ENCODE measurements around the gene UACA.

Gene UACA

GRCh38 chr15:70720228-70721016 is 42.9 kb downstream of the UACA start:
- FAIRE-seq, result no peak
- TF ChIP-seq SPI1 (IDR thresholded peaks at IDR 0.05; ENCODE audit: low read depth, low read length), result no peak
- no peak for TF ChIP-seq TAF1 (IDR thresholded peaks at IDR 0.05; ENCODE audit: low read depth, low read length)
- TF ChIP-seq PAX5 (IDR thresholded peaks at IDR 0.05; ENCODE audit: insufficient read depth, low read length, severe bottlenecking), result no peak
- TF ChIP-seq POLR2A (IDR thresholded peaks at IDR 0.05; ENCODE audit: low read depth, low read length), result no peak
- TF ChIP-seq POU2F2 (IDR thresholded peaks at IDR 0.05; ENCODE audit: low read depth, low read length), result no peak
- no peak for TF ChIP-seq POLR2AphosphoS5 (IDR thresholded peaks at IDR 0.05; ENCODE audit: low read depth, low read length)
- DNase-seq (ENCODE audit: insufficient read length, low spot score), result no peak

- TF ChIP-seq POLR2AphosphoS5 (IDR thresholded peaks at IDR 0.05; ENCODE audit: low read depth, low read length), result no peak
- TF ChIP-seq SPI1 (IDR thresholded peaks at IDR 0.05; ENCODE audit: low read depth, low read length), result no peak
- TF ChIP-seq PAX5 (IDR thresholded peaks at IDR 0.05; ENCODE audit: insufficient read depth, low read length, severe bottlenecking), result no peak
- no peak for TF ChIP-seq TAF1 (IDR thresholded peaks at IDR 0.05; ENCODE audit: low read depth, low read length)
- TF ChIP-seq POLR2A (IDR thresholded peaks at IDR 0.05; ENCODE audit: low read depth, low read length), result no peak
- no peak for TF ChIP-seq POU2F2 (IDR thresholded peaks at IDR 0.05; ENCODE audit: low read depth, low read length)
- no peak for FAIRE-seq
These were observed 46.0 kb downstream of the UACA start for GRCh38 chr15:70717237-70717793.

DNA sequence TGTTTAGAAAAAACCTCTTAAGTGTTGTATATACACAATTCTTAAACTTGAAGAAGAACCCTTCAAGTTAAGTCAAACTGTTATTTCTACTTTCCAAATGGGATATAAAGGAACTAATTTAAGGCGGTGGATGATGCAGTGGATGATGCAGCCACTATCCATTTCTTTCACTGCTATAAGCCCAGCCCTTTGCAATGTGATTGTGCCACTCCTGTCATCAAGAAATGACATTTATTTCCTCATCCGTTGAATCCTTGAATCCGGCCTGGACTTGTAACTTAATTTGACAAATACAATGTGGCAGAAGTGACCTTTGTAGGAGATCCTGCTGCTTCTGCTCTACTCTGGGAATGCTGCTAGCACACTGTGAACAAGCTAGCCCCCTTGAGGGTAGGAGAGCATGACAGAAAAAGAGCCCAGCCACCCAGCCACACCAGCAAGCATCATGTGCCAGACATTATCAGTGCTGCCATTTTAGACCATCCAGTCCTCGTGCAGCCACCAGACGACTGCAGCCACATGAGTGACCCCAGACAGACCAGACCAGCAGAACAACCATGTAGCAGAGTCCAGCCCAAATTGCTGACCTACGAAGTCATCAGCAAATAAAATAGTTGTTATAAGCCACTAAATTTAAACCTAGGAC is 47.4 kb downstream of the UACA start:
- DNase-seq (ENCODE audit: insufficient read length, low spot score) (no peak), FAIRE-seq (no peak)
- TF ChIP-seq TAF1 (IDR thresholded peaks at IDR 0.05; ENCODE audit: low read depth, low read length) (no peak), POU2F2 (IDR thresholded peaks at IDR 0.05; ENCODE audit: low read depth, low read length) (no peak), POLR2A (IDR thresholded peaks at IDR 0.05; ENCODE audit: low read depth, low read length) (no peak), POLR2AphosphoS5 (IDR thresholded peaks at IDR 0.05; ENCODE audit: low read depth, low read length) (no peak), SPI1 (IDR thresholded peaks at IDR 0.05; ENCODE audit: low read depth, low read length) (no peak), PAX5 (IDR thresholded peaks at IDR 0.05; ENCODE audit: insufficient read depth, low read length, severe bottlenecking) (no peak)

More at GRCh38 chr15:70717237-70717793, 46.0 kb downstream of the UACA start:
- no peak for DNase-seq (ENCODE audit: insufficient read length, low spot score)

DNA sequence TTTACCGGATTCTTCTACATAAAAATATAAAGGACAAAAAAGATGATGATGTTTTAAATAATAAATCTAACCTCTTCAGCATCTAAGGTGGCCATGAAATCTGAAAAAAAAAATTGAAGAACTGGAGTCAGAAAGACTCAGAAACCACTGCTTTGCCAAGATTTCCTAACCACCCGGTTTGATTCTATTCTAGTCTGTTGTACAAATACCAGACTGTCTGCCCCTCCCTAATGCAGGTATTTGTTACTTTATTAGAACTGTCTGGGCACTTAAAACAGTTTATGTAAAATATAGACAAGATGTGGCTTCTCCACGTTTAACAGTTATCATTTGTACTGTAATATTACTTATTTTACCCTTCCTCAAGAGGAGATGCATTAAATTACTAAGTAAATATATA is 48.8 kb downstream of the UACA start:
- FAIRE-seq, result no peak
- no peak for DNase-seq (ENCODE audit: insufficient read length, low spot score)
- TF ChIP-seq PAX5 (IDR thresholded peaks at IDR 0.05; ENCODE audit: insufficient read depth, low read length, severe bottlenecking) (no peak), SPI1 (IDR thresholded peaks at IDR 0.05; ENCODE audit: low read depth, low read length) (no peak), POU2F2 (IDR thresholded peaks at IDR 0.05; ENCODE audit: low read depth, low read length) (no peak), POLR2AphosphoS5 (IDR thresholded peaks at IDR 0.05; ENCODE audit: low read depth, low read length) (no peak), TAF1 (IDR thresholded peaks at IDR 0.05; ENCODE audit: low read depth, low read length) (no peak), POLR2A (IDR thresholded peaks at IDR 0.05; ENCODE audit: low read depth, low read length) (no peak)

DNA sequence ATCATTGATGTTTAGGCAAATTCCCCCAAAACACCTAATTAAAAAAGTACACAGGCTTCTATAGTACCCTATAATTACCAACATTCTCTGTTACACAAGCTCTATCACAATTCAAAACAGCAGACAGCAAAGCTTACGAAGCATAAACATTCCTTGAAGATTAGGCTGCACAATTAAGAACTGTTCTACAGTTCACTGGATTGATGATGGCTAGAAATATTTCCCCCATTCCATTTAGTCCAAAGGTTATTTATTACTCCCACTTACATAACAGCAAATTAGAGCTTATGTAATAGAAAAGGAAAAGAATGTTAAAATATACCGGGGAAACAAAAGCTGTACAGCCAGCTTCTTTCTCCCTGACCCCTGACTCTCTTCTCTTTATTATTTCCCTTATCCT is 49.3 kb downstream of the UACA start:
- TF ChIP-seq SPI1 (IDR thresholded peaks at IDR 0.05; ENCODE audit: low read depth, low read length), result no peak
- TF ChIP-seq PAX5 (IDR thresholded peaks at IDR 0.05; ENCODE audit: insufficient read depth, low read length, severe bottlenecking), result no peak
- TF ChIP-seq POLR2A (IDR thresholded peaks at IDR 0.05; ENCODE audit: low read depth, low read length), result no peak
- TF ChIP-seq POLR2AphosphoS5 (IDR thresholded peaks at IDR 0.05; ENCODE audit: low read depth, low read length), result no peak
- TF ChIP-seq POU2F2 (IDR thresholded peaks at IDR 0.05; ENCODE audit: low read depth, low read length), result no peak
- TF ChIP-seq TAF1 (IDR thresholded peaks at IDR 0.05; ENCODE audit: low read depth, low read length), result no peak
- no peak for FAIRE-seq
- no peak for DNase-seq (ENCODE audit: insufficient read length, low spot score)

GRCh38 chr15:70712271-70712670 is 51.1 kb downstream of the UACA start:
- TF ChIP-seq POLR2AphosphoS5 (IDR thresholded peaks at IDR 0.05; ENCODE audit: low read depth, low read length) (no peak), POLR2A (IDR thresholded peaks at IDR 0.05; ENCODE audit: low read depth, low read length) (no peak), PAX5 (IDR thresholded peaks at IDR 0.05; ENCODE audit: insufficient read depth, low read length, severe bottlenecking) (no peak), TAF1 (IDR thresholded peaks at IDR 0.05; ENCODE audit: low read depth, low read length) (no peak), SPI1 (IDR thresholded peaks at IDR 0.05; ENCODE audit: low read depth, low read length) (no peak), POU2F2 (IDR thresholded peaks at IDR 0.05; ENCODE audit: low read depth, low read length) (no peak)
- DNase-seq (ENCODE audit: insufficient read length, low spot score) (no peak), FAIRE-seq (no peak)

- DNase-seq (ENCODE audit: insufficient read length, low spot score), result no peak
- TF ChIP-seq PAX5 (IDR thresholded peaks at IDR 0.05; ENCODE audit: insufficient read depth, low read length, severe bottlenecking) (no peak), POLR2AphosphoS5 (IDR thresholded peaks at IDR 0.05; ENCODE audit: low read depth, low read length) (no peak), TAF1 (IDR thresholded peaks at IDR 0.05; ENCODE audit: low read depth, low read length) (no peak), POLR2A (IDR thresholded peaks at IDR 0.05; ENCODE audit: low read depth, low read length) (no peak), POU2F2 (IDR thresholded peaks at IDR 0.05; ENCODE audit: low read depth, low read length) (no peak), SPI1 (IDR thresholded peaks at IDR 0.05; ENCODE audit: low read depth, low read length) (no peak)
- no peak for FAIRE-seq
These were observed 52.6 kb downstream of the UACA start for GRCh38 chr15:70710714-70711113.

DNA sequence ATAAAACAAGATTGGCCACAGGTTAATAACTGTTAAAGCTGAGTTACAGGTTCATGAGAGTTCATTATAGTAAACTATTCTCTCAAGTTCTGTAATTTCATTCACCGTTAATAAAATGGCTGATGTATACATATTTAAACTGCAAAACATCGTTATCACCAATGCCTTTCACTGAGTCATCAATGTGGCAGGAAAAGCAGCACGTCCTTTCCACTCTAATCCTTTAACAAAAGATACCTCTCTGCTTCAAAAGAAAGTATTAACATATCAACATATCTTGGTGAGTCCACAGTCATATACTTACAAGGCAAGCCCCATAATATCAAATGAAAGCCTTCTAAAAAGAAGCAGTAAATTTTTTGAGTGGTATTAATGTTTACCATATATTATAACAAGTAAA is 54.5 kb downstream of the UACA start:
- no peak for TF ChIP-seq PAX5 (IDR thresholded peaks at IDR 0.05; ENCODE audit: insufficient read depth, low read length, severe bottlenecking)
- no peak for TF ChIP-seq POU2F2 (IDR thresholded peaks at IDR 0.05; ENCODE audit: low read depth, low read length)
- TF ChIP-seq TAF1 (IDR thresholded peaks at IDR 0.05; ENCODE audit: low read depth, low read length), result no peak
- TF ChIP-seq SPI1 (IDR thresholded peaks at IDR 0.05; ENCODE audit: low read depth, low read length), result no peak
- TF ChIP-seq POLR2A (IDR thresholded peaks at IDR 0.05; ENCODE audit: low read depth, low read length), result no peak
- no peak for TF ChIP-seq POLR2AphosphoS5 (IDR thresholded peaks at IDR 0.05; ENCODE audit: low read depth, low read length)
- FAIRE-seq, result no peak
- DNase-seq (ENCODE audit: insufficient read length, low spot score), result no peak

Measured in GM12891 (cell line).